ENCODE measurements around the gene SPZ1.

- TF ChIP-seq YY1 (IDR thresholded peaks at IDR 0.05; ENCODE audit: insufficient read depth, insufficient read length) (no peak), SUZ12 (IDR thresholded peaks at IDR 0.05; ENCODE audit: extremely low read depth, insufficient read depth, insufficient read length) (no peak), ZNF274 (IDR thresholded peaks at IDR 0.05; ENCODE audit: low read depth, low read length) (no peak)
Observed at GRCh38 chr5:80326468-80326867, 6.7 kb downstream of the SPZ1 start.
